ENCODE data around the gene DDIAS.

Gene DDIAS

DNA sequence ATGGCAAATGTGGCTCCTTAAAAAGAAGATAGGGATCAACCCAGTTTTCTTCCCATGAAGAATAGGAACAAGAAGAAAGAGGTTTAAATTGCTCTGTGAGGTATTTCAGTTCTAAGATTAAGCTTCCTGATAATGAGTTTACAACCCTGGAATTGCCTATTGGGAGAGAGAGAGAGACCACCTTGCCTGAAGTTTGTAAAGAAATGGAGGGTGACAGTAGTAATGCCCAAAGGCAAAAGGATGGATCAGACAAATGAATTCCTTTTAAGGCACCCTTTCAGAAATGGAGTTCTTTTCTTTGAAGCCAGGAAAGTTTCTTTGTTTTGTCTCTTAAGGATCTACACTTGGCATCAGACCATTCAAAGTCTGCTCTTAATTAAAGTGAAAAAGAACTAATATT lies 74.3 kb downstream of the DDIAS start:
- TF ChIP-seq, protein P1, sequence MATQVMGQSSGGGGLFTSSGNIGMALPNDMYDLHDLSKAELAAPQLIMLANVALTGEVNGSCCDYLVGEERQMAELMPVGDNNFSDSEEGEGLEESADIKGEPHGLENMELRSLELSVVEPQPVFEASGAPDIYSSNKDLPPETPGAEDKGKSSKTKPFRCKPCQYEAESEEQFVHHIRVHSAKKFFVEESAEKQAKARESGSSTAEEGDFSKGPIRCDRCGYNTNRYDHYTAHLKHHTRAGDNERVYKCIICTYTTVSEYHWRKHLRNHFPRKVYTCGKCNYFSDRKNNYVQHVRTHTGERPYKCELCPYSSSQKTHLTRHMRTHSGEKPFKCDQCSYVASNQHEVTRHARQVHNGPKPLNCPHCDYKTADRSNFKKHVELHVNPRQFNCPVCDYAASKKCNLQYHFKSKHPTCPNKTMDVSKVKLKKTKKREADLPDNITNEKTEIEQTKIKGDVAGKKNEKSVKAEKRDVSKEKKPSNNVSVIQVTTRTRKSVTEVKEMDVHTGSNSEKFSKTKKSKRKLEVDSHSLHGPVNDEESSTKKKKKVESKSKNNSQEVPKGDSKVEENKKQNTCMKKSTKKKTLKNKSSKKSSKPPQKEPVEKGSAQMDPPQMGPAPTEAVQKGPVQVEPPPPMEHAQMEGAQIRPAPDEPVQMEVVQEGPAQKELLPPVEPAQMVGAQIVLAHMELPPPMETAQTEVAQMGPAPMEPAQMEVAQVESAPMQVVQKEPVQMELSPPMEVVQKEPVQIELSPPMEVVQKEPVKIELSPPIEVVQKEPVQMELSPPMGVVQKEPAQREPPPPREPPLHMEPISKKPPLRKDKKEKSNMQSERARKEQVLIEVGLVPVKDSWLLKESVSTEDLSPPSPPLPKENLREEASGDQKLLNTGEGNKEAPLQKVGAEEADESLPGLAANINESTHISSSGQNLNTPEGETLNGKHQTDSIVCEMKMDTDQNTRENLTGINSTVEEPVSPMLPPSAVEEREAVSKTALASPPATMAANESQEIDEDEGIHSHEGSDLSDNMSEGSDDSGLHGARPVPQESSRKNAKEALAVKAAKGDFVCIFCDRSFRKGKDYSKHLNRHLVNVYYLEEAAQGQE (IDR thresholded peaks at IDR 0.05; ENCODE audit: insufficient read depth in 1 of 2, low read depth in 2 of 2, low read length in 2 of 2) = no peak
- TF ChIP-seq FOXP2 (optimal IDR thresholded peaks at IDR 0.05; ENCODE audit: borderline replicate concordance, extremely low read depth, extremely low read length, insufficient read depth) = no peak

DNA sequence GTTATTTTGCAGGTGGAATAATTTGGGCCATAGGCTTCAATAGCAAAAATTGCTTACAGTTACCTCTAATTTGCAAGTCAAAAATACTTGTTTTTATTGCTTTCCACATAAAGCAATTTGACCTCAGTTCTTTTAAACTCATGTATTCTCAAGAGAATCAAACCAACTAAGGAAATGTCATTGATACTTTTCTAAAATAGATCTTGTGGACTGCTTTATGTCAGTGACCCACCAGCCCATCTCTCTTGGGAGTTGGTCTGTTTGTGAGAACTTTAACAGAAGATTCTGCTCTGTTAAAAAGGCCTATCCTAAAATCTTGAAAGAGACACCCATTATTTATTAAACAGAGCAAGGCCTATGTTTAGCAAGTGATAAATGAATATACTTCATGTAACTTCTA lies 75.2 kb downstream of the DDIAS start:
- TF ChIP-seq SIN3A (IDR thresholded peaks at IDR 0.05; ENCODE audit: borderline replicate concordance, insufficient read depth, low read length) (no peak), FOXP2 (optimal IDR thresholded peaks at IDR 0.05; ENCODE audit: borderline replicate concordance, extremely low read depth, extremely low read length, insufficient read depth) (no peak), TAF1 (IDR thresholded peaks at IDR 0.05; ENCODE audit: borderline replicate concordance, insufficient read depth, low read length) (no peak), POLR2AphosphoS5 (IDR thresholded peaks at IDR 0.05; ENCODE audit: low read depth, low read length) (no peak)
- TF ChIP-seq, protein P1 (IDR thresholded peaks at IDR 0.05; ENCODE audit: insufficient read depth in 1 of 2, low read depth in 2 of 2, low read length in 2 of 2) = no peak

DNA sequence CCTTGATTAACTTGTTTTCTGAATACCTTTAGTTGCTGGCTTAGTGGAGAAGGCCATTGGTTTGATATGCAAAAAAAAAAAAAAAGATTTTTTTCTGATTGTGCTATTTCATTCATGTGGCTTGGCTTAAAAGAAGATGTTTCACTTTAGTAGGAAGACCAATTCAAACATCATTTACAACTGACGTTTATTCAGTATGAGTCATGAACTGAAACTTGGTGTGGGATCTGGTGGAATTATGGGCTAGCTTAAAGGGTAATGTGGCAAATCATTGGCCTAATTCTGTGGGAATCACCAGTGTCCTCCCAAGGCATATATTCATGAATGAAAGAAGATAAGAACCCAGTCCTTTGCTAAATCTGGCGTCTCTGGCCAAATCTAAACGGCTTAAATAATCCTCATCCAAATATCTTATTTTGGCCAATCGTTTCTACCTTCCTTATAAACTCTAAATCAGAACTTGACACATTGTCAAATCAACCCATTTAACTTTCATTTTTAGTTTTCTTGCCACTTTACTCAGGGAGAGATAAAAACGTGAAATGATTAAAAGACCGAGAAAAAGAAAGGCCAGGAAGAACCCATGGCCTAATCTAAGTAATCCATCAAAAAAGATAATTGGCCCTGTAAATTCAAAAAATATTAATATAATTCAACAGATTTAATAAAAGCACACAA lies 77.0 kb downstream of the DDIAS start:
- TF ChIP-seq SIN3A (IDR thresholded peaks at IDR 0.05; ENCODE audit: borderline replicate concordance, insufficient read depth, low read length) (no peak), FOXP2 (optimal IDR thresholded peaks at IDR 0.05; ENCODE audit: borderline replicate concordance, extremely low read depth, extremely low read length, insufficient read depth) (no peak), TAF1 (IDR thresholded peaks at IDR 0.05; ENCODE audit: borderline replicate concordance, insufficient read depth, low read length) (no peak), POLR2AphosphoS5 (IDR thresholded peaks at IDR 0.05; ENCODE audit: low read depth, low read length) (no peak)
- TF ChIP-seq, protein P1 (IDR thresholded peaks at IDR 0.05; ENCODE audit: insufficient read depth in 1 of 2, low read depth in 2 of 2, low read length in 2 of 2) = no peak

DNA sequence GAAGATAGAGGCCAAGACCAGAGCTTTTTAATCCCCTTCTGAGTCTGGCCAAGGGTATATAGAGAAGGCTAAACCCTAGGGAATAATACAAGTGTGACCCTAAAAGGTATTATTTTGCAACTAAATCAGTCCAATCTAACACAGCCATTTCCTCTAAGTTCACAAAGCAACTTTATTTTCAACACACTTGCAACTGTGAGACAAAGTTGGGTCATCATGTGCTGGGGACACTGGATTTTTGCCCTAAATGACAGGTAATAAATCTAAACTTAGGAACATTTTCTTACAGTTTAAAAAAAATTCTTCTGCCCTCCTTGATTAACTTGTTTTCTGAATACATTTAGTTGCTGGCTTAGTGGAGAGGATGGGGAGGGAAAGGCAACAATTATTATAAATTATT lies 78.3 kb downstream of the DDIAS start:
- no peak for TF ChIP-seq FOXP2 (optimal IDR thresholded peaks at IDR 0.05; ENCODE audit: borderline replicate concordance, extremely low read depth, extremely low read length, insufficient read depth)
- TF ChIP-seq, protein P1 (IDR thresholded peaks at IDR 0.05; ENCODE audit: insufficient read depth in 1 of 2, low read depth in 2 of 2, low read length in 2 of 2) = no peak
- TF ChIP-seq POLR2AphosphoS5 (IDR thresholded peaks at IDR 0.05; ENCODE audit: low read depth, low read length) = no peak
- no peak for TF ChIP-seq TAF1 (IDR thresholded peaks at IDR 0.05; ENCODE audit: borderline replicate concordance, insufficient read depth, low read length)
- TF ChIP-seq SIN3A (IDR thresholded peaks at IDR 0.05; ENCODE audit: borderline replicate concordance, insufficient read depth, low read length) = no peak

DNA sequence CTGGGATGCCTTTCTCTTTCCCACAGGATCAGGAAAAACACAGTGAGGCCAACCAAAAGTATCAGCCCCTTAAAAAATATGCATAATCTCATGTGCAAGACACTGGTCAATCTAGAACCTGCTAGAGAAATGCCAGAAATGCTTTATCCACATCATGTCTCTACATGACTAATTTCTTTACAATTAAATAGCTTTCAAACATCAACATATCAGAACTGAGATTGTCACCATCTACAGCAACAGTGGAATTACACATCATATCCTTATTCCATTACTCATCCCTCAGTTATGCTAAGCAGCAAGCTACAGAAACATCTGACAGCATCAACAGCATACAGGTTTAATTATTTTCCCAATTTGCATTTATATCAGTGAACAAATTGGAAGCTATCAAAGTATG lies 78.8 kb downstream of the DDIAS start:
- TF ChIP-seq SIN3A (IDR thresholded peaks at IDR 0.05; ENCODE audit: borderline replicate concordance, insufficient read depth, low read length) (no peak), FOXP2 (optimal IDR thresholded peaks at IDR 0.05; ENCODE audit: borderline replicate concordance, extremely low read depth, extremely low read length, insufficient read depth) (no peak)
- TF ChIP-seq, protein P1 (IDR thresholded peaks at IDR 0.05; ENCODE audit: insufficient read depth in 1 of 2, low read depth in 2 of 2, low read length in 2 of 2) = no peak

Data from PFSK-1 (cell line).